HepG2 (cell line): ENCODE data around the gene FAM163B. TPM values are rescaled to one million over a fixed set of nuclear protein-coding genes. Genes with fewer than 3 reads are reported as not detected.

Source experiments
- ATAC-seq: fragments of 200-7000 bp; cut with Tn5 transposase; 3 replicates; pipeline ENCODE4 v1.9.1; 2020; ENCODE audit warnings: mild to moderate bottlenecking, moderate library complexity
- BruUV-seq: library from RNA; stranded (reverse); fragments of 400-500 nt; replicated peaks from 2 replicates; lab custom pipeline; 2021; lab: Mats Ljungman, UMichigan
- CTCF ChIA-PET: fragments of 300-600 bp; formaldehyde crosslinking; extraction: SDS; loops from one replicate; lab custom pipeline; 2021; ENCODE audit warnings: low total read pairs, inconsistent platforms, low intra/inter-chr PET ratio; lab: Yijun Ruan, JAX
- POLR2A ChIA-PET: fragments of 350-600 bp; sonication (Branson Sonifier 250); formaldehyde crosslinking; loops from one replicate; lab custom pipeline; 2020; ENCODE audit warnings: antibody characterized with exemption, inconsistent platforms; lab: Yijun Ruan, JAX
- DNase-seq: peaks from one replicate; pipeline ENCODE4 v3.0.0-alpha.2; 2015; ENCODE audit warnings: low spot score
- FAIRE-seq: peaks from 3 replicates; lab custom pipeline; 2011; peaks lifted over from hg19 to GRCh38; lab: Jason Lieb, UNC
- H2AFZ ChIP-seq: one replicate; pipeline ENCODE4 v1.6.1; 2011; ENCODE audit warnings: low read length, inconsistent platforms
- H3K27ac ChIP-seq: fragments of 300-600 bp; 3 replicates; pipeline ENCODE4 v1.8.0; 2011; ENCODE audit warnings: mixed run types, mild to moderate bottlenecking, mixed read lengths, low read length, inconsistent platforms; ENCODE audit not compliant: insufficient read depth; ENCODE audit errors: extremely low read length
- H3K27me3 ChIP-seq, 2 experiments: fragments of 200-600 bp in 1 of 2; 2 replicates in 1 of 2; 3 replicates in 1 of 2; pipeline versions ENCODE4 v1.6.0 to v1.8.0; 2011; ENCODE audit warnings: low read length in 2 of 2, mild to moderate bottlenecking in 2 of 2, moderate library complexity in 2 of 2, inconsistent platforms in 1 of 2; ENCODE audit not compliant: insufficient read depth in 2 of 2, control insufficient read depth in 1 of 2
- H3K36me3 ChIP-seq, 2 experiments: fragments of 200-600 bp in 1 of 2; replicated peaks in 1 of 2; 2 replicates in 1 of 2; 3 replicates in 1 of 2; pipeline versions ENCODE4 v1.5.1 to v1.8.0; 2011; ENCODE audit warnings: low read length in 2 of 2, inconsistent platforms in 1 of 2; ENCODE audit not compliant: insufficient read depth in 2 of 2, control insufficient read depth in 1 of 2
- H3K4me1 ChIP-seq: 2 replicates; pipeline ENCODE4 v1.5.1; 2012; ENCODE audit warnings: low read length, inconsistent platforms; ENCODE audit not compliant: insufficient read depth
- H3K4me2 ChIP-seq: 2 replicates; pipeline ENCODE4 v1.6.0; 2011; ENCODE audit warnings: low read depth, low read length, inconsistent platforms
- H3K4me3 ChIP-seq, 3 experiments: fragments of 200-600 bp in 1 of 3; sonication (generic), shearing (Covaris generic) in 1 of 3; replicated peaks in 1 of 3; 2 replicates each; pipeline ENCODE4 v1.5.1; 2011 to 2016; ENCODE audit warnings: low read length in 3 of 3, inconsistent platforms in 2 of 3, low read depth in 2 of 3, mild to moderate bottlenecking in 2 of 3, control low read depth in 1 of 3, mixed read lengths in 1 of 3; ENCODE audit not compliant: insufficient read depth in 1 of 3
- H3K79me2 ChIP-seq: one replicate; pipeline ENCODE4 v1.6.1; 2011; ENCODE audit warnings: low read length, inconsistent platforms; ENCODE audit not compliant: insufficient read depth
- H3K9ac ChIP-seq: 2 replicates; pipeline ENCODE4 v1.6.0; 2011; ENCODE audit warnings: mild to moderate bottlenecking, low read depth, low read length, inconsistent platforms; ENCODE audit not compliant: insufficient read depth
- H3K9me3 ChIP-seq: 2 replicates; pipeline ENCODE4 v1.5.1; 2012; ENCODE audit warnings: mild to moderate bottlenecking, low read length
- H4K20me1 ChIP-seq: 2 replicates; pipeline ENCODE4 v1.6.0; 2011; ENCODE audit warnings: inconsistent platforms, mild to moderate bottlenecking, low read length, moderate library complexity; ENCODE audit not compliant: insufficient read depth
- HIC2 ChIP-seq: sonication (generic); formaldehyde crosslinking; IDR thresholded peaks from 2 replicates; pipeline ENCODE4 v1.9.0; 2022; ENCODE audit warnings: low read depth, missing genetic modification reagents
- HNRNPK ChIP-seq: fragments of 200-400 bp; formaldehyde crosslinking; IDR thresholded peaks from 2 replicates; pipeline ENCODE4 v1.6.1; 2018; ENCODE audit warnings: low read length, low read depth, moderate library complexity, mild to moderate bottlenecking; ENCODE audit not compliant: poor library complexity, severe bottlenecking
- LRRFIP1 ChIP-seq: sonication (generic); formaldehyde crosslinking; conservative IDR thresholded peaks from 2 replicates; pipeline ENCODE4 v1.4.0; 2020; ENCODE audit warnings: missing genetic modification reagents
- MED13 ChIP-seq: sonication (generic); formaldehyde crosslinking; IDR thresholded peaks from 2 replicates; pipeline ENCODE4 v1.5.0; 2020; ENCODE audit warnings: missing genetic modification reagents
- MEIS1 ChIP-seq: sonication (generic); formaldehyde crosslinking; IDR thresholded peaks from 2 replicates; pipeline ENCODE4 v1.9.0; 2021; ENCODE audit warnings: mild to moderate bottlenecking, missing genetic modification reagents, moderate library complexity, borderline replicate concordance
- TSC22D2 ChIP-seq: sonication (generic); formaldehyde crosslinking; IDR thresholded peaks from 2 replicates; pipeline ENCODE4 v1.5.1; 2020; ENCODE audit warnings: missing genetic modification reagents, mild to moderate bottlenecking, borderline replicate concordance
- ZKSCAN1 ChIP-seq: fragments of 150-350 bp; IDR thresholded peaks from 2 replicates; pipeline ENCODE4 v1.6.1; 2014; ENCODE audit warnings: low read length
- ZMYM4 ChIP-seq: sonication (generic); formaldehyde crosslinking; IDR thresholded peaks from 2 replicates; pipeline ENCODE4 v1.8.1; 2023; ENCODE audit warnings: mild to moderate bottlenecking, missing genetic modification reagents
- ZNF570 ChIP-seq: sonication (generic); formaldehyde crosslinking; IDR thresholded peaks from 2 replicates; pipeline ENCODE4 v1.4.0; 2020; ENCODE audit warnings: mild to moderate bottlenecking, missing genetic modification reagents, borderline replicate concordance
- ZNF605 ChIP-seq: sonication (generic); formaldehyde crosslinking; IDR thresholded peaks from 2 replicates; pipeline ENCODE4 v1.8.0; 2022; ENCODE audit warnings: mild to moderate bottlenecking, missing genetic modification reagents
- ZNF660 ChIP-seq: sonication (generic); formaldehyde crosslinking; IDR thresholded peaks from 2 replicates; pipeline ENCODE4 v1.5.1; 2020; ENCODE audit warnings: mild to moderate bottlenecking, low read depth, missing genetic modification reagents, borderline replicate concordance
- ZNF737 ChIP-seq: sonication (generic); formaldehyde crosslinking; IDR thresholded peaks from 2 replicates; pipeline ENCODE4 v1.5.0; 2020; ENCODE audit warnings: missing genetic modification reagents, mild to moderate bottlenecking, borderline replicate concordance
- ZNF768 ChIP-seq: sonication (generic); formaldehyde crosslinking; IDR thresholded peaks from 2 replicates; pipeline ENCODE4 v1.4.0; 2020; ENCODE audit warnings: missing genetic modification reagents
- WGBS: methylation state at CpG from one replicate; pipeline ENCODE4 v1.1.6; 2017; ENCODE audit warnings: low lambda C conversion rate; 5-methylcytosine and 5-hydroxymethylcytosine counted together
- in situ Hi-C: cut with HindIII; loops from 2 replicates; pipeline ENCODE4 v1.10.0; 2017; ENCODE audit warnings: low pct_unique_long_range_greater_than_20kb; ENCODE audit not compliant: extremely low pct_ligation_motif_present
- intact Hi-C: fragments of 100-400 bp; cut with micrococcal nuclease; formaldehyde crosslinking; loops from one replicate; pipeline ENCODE4 v1.10.0; 2022; ENCODE audit not compliant: unreplicated experiment
- polyA plus RNA-seq, 8 experiments: library from polyadenylated mRNA; depleted of rRNA in 3 of 8; stranded (reverse) in 7 of 8; unstranded in 1 of 8; fragments of >200 nt; fragmentation: Illumina TruSeq in 4 of 8; extraction: Trizol in 4 of 8; gene quantifications; 2 replicates each; pipeline versions ENCODE4 v1.2.1 to v1.2.3, GENCODE V29; 2011 to 2016; ENCODE audit warnings: low read depth in 4 of 8, missing spikeins in 1 of 8, mixed read lengths in 1 of 8; ENCODE audit not compliant: insufficient read depth in 1 of 8
- total RNA-seq, 5 experiments: library from RNA; depleted of rRNA; stranded (reverse); fragments of >200 nt; fragmentation: Illumina TruSeq; extraction: Trizol; gene quantifications; 2 replicates each; pipeline ENCODE4 v1.2.3, GENCODE V29; 2016; ENCODE audit warnings: low read depth in 1 of 5

The FAM163B gene
- total and polyA plus RNA-seq, 2 of the 13 experiments (the other 11 are each of a cell fraction or from before 2014, with no cell fraction given) = not detected

- H2AFZ ChIP-seq = no peak overlapping the region
- FAIRE-seq (no peak), DNase-seq (no peak), ATAC-seq (no peak)
- intact Hi-C loops = no loop called here
- no peak overlapping the region for H3K9ac ChIP-seq
- H4K20me1 ChIP-seq = no peaks in the 10 kb centered on the region
- H3K4me2 ChIP-seq = no peak overlapping the region
- no peaks in the 10 kb centered on the region for H3K4me1 ChIP-seq
- H3K79me2 ChIP-seq = no peaks in the 10 kb centered on the region
- 16% methylated on average over 14 of the region's 20 CpGs for WGBS
- H3K27me3 ChIP-seq = peaks cover 14 to 64% of the 10 kb centered on the region in 2 experiments
- no peaks in the 10 kb centered on the region for H3K36me3 ChIP-seq
- BruUV-seq = no TSS peak
- TF ChIP-seq ZNF768 (CRISPR knock-in tag) = no peak
- TF ChIP-seq HNRNPK = peak; percentile 87
- POLR2A ChIA-PET = no interaction called here
- in situ Hi-C loops = no loop called here
- H3K9me3 ChIP-seq = no peaks in the 10 kb centered on the region
- no peak overlapping the region for H3K27ac ChIP-seq
- CTCF ChIA-PET = no interaction called here
- no peak overlapping the region for H3K4me3 ChIP-seq
Observed at GRCh38 chr9:133590231-133590855, 18.8 kb downstream of the FAM163B start.

- H3K4me3 ChIP-seq = no peak overlapping the region
- no peaks in the 10 kb centered on the region for H3K9me3 ChIP-seq
- in situ Hi-C loops (no loop called here), intact Hi-C loops (loop anchor here (5.0 kb wide), 1 partner anchor 138 kb away; no protein-coding TSS in a partner anchor)
- no peak for DNase-seq
- no peak for ATAC-seq
- ChIA-PET POLR2A (no interaction called here), CTCF (no interaction called here)
- H3K36me3 ChIP-seq = no peaks in the 10 kb centered on the region
- H2AFZ ChIP-seq = no peak overlapping the region
- WGBS = 66% methylated on average over 4 of the region's 19 CpGs
- H4K20me1 ChIP-seq = no peaks in the 10 kb centered on the region
- H3K9ac ChIP-seq = no peak overlapping the region
- no peaks in the 10 kb centered on the region for H3K79me2 ChIP-seq
- no peaks in the 10 kb centered on the region for H3K4me1 ChIP-seq
- no peak for FAIRE-seq
- BruUV-seq = no TSS peak
- no peak overlapping the region for H3K27ac ChIP-seq
- peaks cover 14 to 71% of the 10 kb centered on the region in 2 experiments for H3K27me3 ChIP-seq
- no peak overlapping the region for H3K4me2 ChIP-seq
- TF ChIP-seq TSC22D2 (CRISPR knock-in tag) (no peak), ZNF660 (CRISPR knock-in tag) (no peak), HIC2 (no peak), ZMYM4 (CRISPR knock-in tag) (peak; percentile 58), LRRFIP1 (CRISPR knock-in tag) (no peak), ZNF570 (no peak), ZNF737 (CRISPR knock-in tag) (no peak), ZKSCAN1 (peak; percentile 99), ZNF605 (CRISPR knock-in tag) (no peak), MED13 (CRISPR knock-in tag) (no peak), MEIS1 (CRISPR knock-in tag) (no peak)
Observed at GRCh38 chr9:133589454-133590227, 19.5 kb downstream of the FAM163B start.
